Keratinocyte (primary cell): ENCODE data around the gene FAM240B. TPM values are rescaled to one million over a fixed set of nuclear protein-coding genes. Genes with fewer than 3 reads are reported as not detected.

Experiments
- DNase-seq: peaks from one replicate; pipeline ENCODE4 v3.0.0-alpha.2; 2011; ENCODE audit warnings: low read depth, missing footprints, low spot score
- FAIRE-seq: peaks from 2 replicates; lab custom pipeline; 2011; peaks lifted over from hg19 to GRCh38; lab: Jason Lieb, UNC
- H2AFZ ChIP-seq: 2 replicates; pipeline ENCODE4 v1.6.0; 2012; ENCODE audit warnings: low read length, control low read depth, inconsistent platforms; ENCODE audit not compliant: control insufficient read depth
- H3K27ac ChIP-seq: 2 replicates; pipeline ENCODE4 v1.5.1; 2011; ENCODE audit warnings: low read length; ENCODE audit not compliant: control insufficient read depth, insufficient read depth
- H3K27me3 ChIP-seq: 3 replicates; pipeline ENCODE4 v1.6.0; 2011; ENCODE audit warnings: low read length; ENCODE audit not compliant: control insufficient read depth, insufficient read depth; ENCODE audit errors: extremely low read depth
- H3K36me3 ChIP-seq, 2 experiments: 2 replicates in 1 of 2; 3 replicates in 1 of 2; pipeline ENCODE4 v1.5.1; 2011; ENCODE audit warnings: low read length in 2 of 2, mild to moderate bottlenecking in 1 of 2; ENCODE audit not compliant: control insufficient read depth in 2 of 2, insufficient read depth in 2 of 2; ENCODE audit errors: extremely low read depth in 1 of 2
- H3K4me1 ChIP-seq: 3 replicates; pipeline ENCODE4 v1.5.1; 2011; ENCODE audit warnings: low read length; ENCODE audit not compliant: control insufficient read depth, insufficient read depth; ENCODE audit errors: extremely low read depth
- H3K4me2 ChIP-seq: 3 replicates; pipeline ENCODE4 v1.6.0; 2011; ENCODE audit warnings: low read depth, low read length; ENCODE audit not compliant: control insufficient read depth, insufficient read depth; ENCODE audit errors: extremely low read depth
- H3K4me3 ChIP-seq, 3 experiments: fragments of 200-600 bp in 1 of 3; sonication (generic) in 1 of 3; 2 replicates in 2 of 3; 3 replicates in 1 of 3; pipeline ENCODE4 v1.5.1; 2011 to 2016; ENCODE audit warnings: low read length in 3 of 3, mild to moderate bottlenecking in 3 of 3, control low read depth in 2 of 3, inconsistent platforms in 1 of 3, low read depth in 1 of 3, mixed read lengths in 1 of 3, mixed run types in 1 of 3, moderate library complexity in 1 of 3; ENCODE audit not compliant: control insufficient read depth in 2 of 3, insufficient read depth in 2 of 3; ENCODE audit errors: extremely low read depth in 1 of 3
- H3K79me2 ChIP-seq: 2 replicates; pipeline ENCODE4 v1.6.0; 2012; ENCODE audit warnings: low read length; ENCODE audit not compliant: control insufficient read depth, insufficient read depth
- H3K9ac ChIP-seq: 3 replicates; pipeline ENCODE4 v1.6.0; 2011; ENCODE audit warnings: low read length; ENCODE audit not compliant: control insufficient read depth, insufficient read depth; ENCODE audit errors: extremely low read depth
- H3K9me1 ChIP-seq: 3 replicates; pipeline ENCODE4 v1.6.0; 2011; ENCODE audit warnings: low read length; ENCODE audit not compliant: control insufficient read depth, insufficient read depth; ENCODE audit errors: extremely low read depth
- H3K9me3 ChIP-seq: 2 replicates; pipeline ENCODE4 v1.5.1; 2012; ENCODE audit warnings: low read depth, low read length; ENCODE audit not compliant: control insufficient read depth
- H4K20me1 ChIP-seq: 3 replicates; pipeline ENCODE4 v1.6.0; 2011; ENCODE audit warnings: low read length; ENCODE audit not compliant: control insufficient read depth, insufficient read depth; ENCODE audit errors: extremely low read depth
- CTCF ChIP-seq, 3 experiments: IDR thresholded peaks in 1 of 3; conservative IDR thresholded peaks in 1 of 3; optimal IDR thresholded peaks in 1 of 3; 2 replicates in 2 of 3; 3 replicates in 1 of 3; pipeline versions ENCODE3 to v1.5.1; 2011; ENCODE audit warnings: low read length in 3 of 3, mild to moderate bottlenecking in 3 of 3, moderate library complexity in 2 of 3, control low read depth in 1 of 3, inconsistent platforms in 1 of 3; ENCODE audit not compliant: insufficient read depth in 2 of 3; ENCODE audit errors: extremely low read depth in 1 of 3
- EZH2 ChIP-seq: IDR thresholded peaks from one replicate; pipeline ENCODE4 v1.6.1; 2012; ENCODE audit warnings: inconsistent platforms, mild to moderate bottlenecking, low read length, moderate library complexity
- dilution Hi-C: fragments of 300-500 bp; cut with MboI; formaldehyde crosslinking; loops from one replicate; pipeline ENCODE4 v1.7.0; 2020; ENCODE audit warnings: low sequenced_read_pairs; ENCODE audit not compliant: extremely low pct_ligation_motif_present
- polyA plus RNA-seq, 5 experiments: library from polyadenylated mRNA; depleted of rRNA in 3 of 5; stranded (reverse) in 3 of 5; stranded (forward) in 1 of 5; unstranded in 1 of 5; fragments of >200 nt; gene quantifications; 1 replicate in 1 of 5; 2 replicates in 3 of 5; 3 replicates in 1 of 5; pipeline versions ENCODE4 v1.2.1 to v1.2.3, GENCODE V29; 2011 to 2012; ENCODE audit warnings: missing spikeins in 2 of 5, low read depth in 1 of 5, low replicate concordance in 1 of 5

FAM240B gene
- polyA plus RNA-seq, 1 donor (not counting 4 experiments of a cell fraction or from before 2014, with no cell fraction given) = not detected

- no peak for DNase-seq
- no peak for FAIRE-seq
- no peak for TF ChIP-seq CTCF (optimal IDR thresholded peaks at IDR 0.05 in 1 of 3, IDR thresholded peaks at IDR 0.05 in 1 of 3, conservative IDR thresholded peaks at IDR 0.05 in 1 of 3; ENCODE audit: extremely low read depth in 1 of 3, insufficient read depth in 2 of 3, low read length in 3 of 3)
- no peak for TF ChIP-seq EZH2
Observed at GRCh38 chr9:38675831-38676230, 44.1 kb downstream of the FAM240B start.

GRCh38 chr9:38675211-38675610 is 44.7 kb downstream of the FAM240B start:
- no peak overlapping the region for H3K27ac ChIP-seq
- no peaks in the 10 kb centered on the region for H3K27me3 ChIP-seq
- dilution Hi-C loops = no loop called here
- no peak overlapping the region for H3K9ac ChIP-seq
- no peaks in the 10 kb centered on the region for H3K9me3 ChIP-seq
- H3K4me3 ChIP-seq = no peak overlapping the region
- H3K9me1 ChIP-seq = no peaks in the 10 kb centered on the region
- H3K4me1 ChIP-seq = no peaks in the 10 kb centered on the region
- DNase-seq (no peak), FAIRE-seq (no peak)
- TF ChIP-seq EZH2 (no peak), CTCF (optimal IDR thresholded peaks at IDR 0.05 in 1 of 3, IDR thresholded peaks at IDR 0.05 in 1 of 3, conservative IDR thresholded peaks at IDR 0.05 in 1 of 3; ENCODE audit: extremely low read depth in 1 of 3, insufficient read depth in 2 of 3, low read length in 3 of 3) (no peak)
- H2AFZ ChIP-seq = no peak overlapping the region
- no peaks in the 10 kb centered on the region for H3K79me2 ChIP-seq
- H3K36me3 ChIP-seq = no peaks in the 10 kb centered on the region
- no peaks in the 10 kb centered on the region for H4K20me1 ChIP-seq
- no peak overlapping the region for H3K4me2 ChIP-seq

More at GRCh38 chr9:38675831-38676230, 44.1 kb downstream of the FAM240B start:
- no peaks in the 10 kb centered on the region for H3K36me3 ChIP-seq
- H3K4me3 ChIP-seq = no peak overlapping the region
- dilution Hi-C loops = no loop called here
- no peak overlapping the region for H2AFZ ChIP-seq
- no peaks in the 10 kb centered on the region for H3K9me1 ChIP-seq
- H3K27me3 ChIP-seq = no peaks in the 10 kb centered on the region
- H3K27ac ChIP-seq = no peak overlapping the region
- no peaks in the 10 kb centered on the region for H3K9me3 ChIP-seq
- no peak overlapping the region for H3K4me2 ChIP-seq
- no peaks in the 10 kb centered on the region for H4K20me1 ChIP-seq
- no peaks in the 10 kb centered on the region for H3K79me2 ChIP-seq
- peaks cover under 1% of the 10 kb centered on the region for H3K4me1 ChIP-seq
- H3K9ac ChIP-seq = no peak overlapping the region
